HG03066 (cell line): Measurements from ENCODE around the gene RGS16.
A peak's percentile ranks its signal among the peaks of the same experiment; 100 is the strongest.

Experiments used
- ATAC-seq: cut with Tn5 transposase; IDR thresholded peaks from one replicate; pipeline ENCODE4 v1.9.1; 2021; ENCODE audit warnings: low read depth; ENCODE audit not compliant: unreplicated experiment

Gene RGS16

DNA sequence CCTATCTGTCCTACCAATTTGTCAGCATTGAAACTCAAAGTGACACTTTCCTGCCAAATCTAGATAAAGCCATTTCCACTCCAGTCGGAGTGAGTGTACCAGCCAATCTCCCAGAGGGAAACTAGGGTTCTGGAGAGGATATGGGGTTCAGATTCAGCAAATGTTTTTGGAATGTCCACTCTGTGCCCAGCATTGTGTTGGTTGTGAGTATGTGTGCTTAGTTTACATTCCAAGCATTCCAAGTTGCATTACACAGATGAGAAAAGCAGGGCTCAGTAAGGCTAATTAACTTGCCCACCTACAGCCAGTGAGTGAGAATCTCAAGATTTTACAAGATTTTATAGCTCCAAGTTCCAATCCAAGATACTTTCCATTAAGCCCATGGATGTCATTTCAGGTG is 26.4 kb upstream of the RGS16 start:
- ATAC-seq = no peak

DNA sequence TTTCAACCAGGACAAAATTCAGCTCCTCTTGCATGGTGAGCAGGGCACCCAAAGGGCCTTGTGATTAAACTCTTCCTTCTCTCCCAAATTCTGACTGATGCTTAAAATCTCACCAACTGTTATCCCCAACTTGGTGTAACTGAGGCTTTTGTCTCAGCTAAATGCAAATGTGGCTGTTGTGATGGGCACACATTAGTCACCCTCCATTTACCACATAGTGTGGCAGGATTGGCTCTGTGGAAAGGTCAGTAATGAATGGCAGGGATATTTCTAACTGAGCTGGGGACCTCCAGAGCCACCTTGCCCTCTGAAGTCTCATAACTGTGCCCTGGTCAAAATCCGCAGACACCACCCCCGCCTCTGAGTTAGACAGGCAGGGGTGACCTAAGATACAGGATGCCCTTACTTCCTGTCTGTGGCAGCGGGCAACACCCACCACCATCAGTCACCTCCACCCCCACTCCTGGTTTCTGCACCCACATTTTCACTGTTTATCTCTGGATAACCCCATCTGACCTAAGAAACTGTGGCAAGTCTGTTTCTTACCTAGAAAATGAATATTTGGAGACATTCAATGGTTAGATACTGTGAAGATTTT is 25.4 kb upstream of the RGS16 start:
- ATAC-seq = no peak

DNA sequence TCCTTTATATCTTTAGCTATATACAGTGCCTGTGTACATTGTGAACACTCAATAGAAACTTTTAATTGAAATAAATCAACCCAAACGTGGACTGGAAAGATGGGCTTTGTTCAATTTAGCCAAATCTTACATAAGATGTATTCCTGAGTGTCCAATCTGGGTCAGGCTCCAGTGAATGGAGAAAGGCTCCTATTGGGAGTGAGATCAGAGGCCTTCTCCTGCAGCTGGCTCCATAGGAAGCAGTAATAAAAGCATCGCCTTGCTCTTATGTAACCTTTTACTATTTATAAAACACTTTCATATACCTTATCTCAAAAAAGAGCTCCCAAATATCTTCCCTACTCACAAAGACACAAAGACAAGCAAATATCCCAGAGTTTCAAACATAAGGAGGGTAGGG is 24.9 kb upstream of the RGS16 start:
- ATAC-seq = no peak

DNA sequence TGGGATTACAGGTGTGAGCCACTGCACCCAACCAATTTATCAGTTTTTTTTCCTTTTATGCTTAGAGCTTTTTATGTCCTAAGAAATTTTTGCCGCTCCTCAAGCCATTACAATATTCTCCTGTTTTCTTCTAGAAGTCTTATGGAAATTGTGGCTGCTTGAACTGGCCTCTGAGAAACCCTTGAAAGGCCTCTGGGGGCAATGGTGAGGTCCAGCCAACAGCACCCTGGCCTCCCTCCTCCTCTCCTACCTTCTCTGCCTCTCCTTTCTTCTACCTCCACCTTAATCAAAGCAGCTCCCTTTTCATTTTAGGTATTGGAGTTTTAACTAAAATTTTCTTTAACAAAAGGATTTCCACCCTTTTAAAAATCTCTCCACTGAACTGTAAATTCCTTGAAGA is 24.5 kb upstream of the RGS16 start:
- ATAC-seq = no peak

DNA sequence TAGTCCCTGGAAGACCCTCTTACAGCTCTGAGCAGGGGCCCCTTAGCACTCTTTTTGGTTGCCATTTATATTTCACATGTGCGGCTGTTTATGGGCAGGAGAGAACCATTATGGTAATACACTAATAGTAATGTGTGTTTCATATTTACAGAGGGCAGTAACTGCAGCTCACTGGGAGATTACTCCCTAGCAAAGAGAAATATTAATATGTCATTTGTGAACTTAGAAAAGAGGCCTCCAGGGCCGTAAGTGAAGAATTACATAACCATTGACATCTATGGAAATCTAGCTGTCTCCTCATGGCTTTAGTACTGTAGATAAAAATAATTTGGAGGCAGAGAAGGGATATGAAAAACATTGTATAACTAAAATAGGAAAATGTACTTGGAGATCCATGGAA is 23.4 kb upstream of the RGS16 start:
- ATAC-seq = no peak

DNA sequence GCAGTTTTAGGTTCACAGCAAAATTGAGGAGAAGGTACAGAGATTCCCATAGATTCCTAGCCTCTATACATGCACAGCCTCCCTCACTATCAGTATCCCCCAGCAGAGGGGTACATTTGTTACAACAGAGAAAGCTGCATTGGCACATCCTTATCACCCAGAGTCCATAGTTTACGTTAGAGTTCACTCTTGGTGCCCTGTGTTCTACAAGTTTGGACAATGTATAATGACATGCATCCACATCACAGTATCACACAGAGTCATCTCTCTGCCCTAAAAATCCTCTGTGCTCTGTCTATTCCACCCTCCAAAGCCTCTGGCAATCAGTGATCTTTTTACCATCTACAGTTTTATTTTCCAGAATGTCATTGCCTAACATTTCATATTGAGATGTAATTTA is 22.3 kb upstream of the RGS16 start:
- ATAC-seq = no peak

DNA sequence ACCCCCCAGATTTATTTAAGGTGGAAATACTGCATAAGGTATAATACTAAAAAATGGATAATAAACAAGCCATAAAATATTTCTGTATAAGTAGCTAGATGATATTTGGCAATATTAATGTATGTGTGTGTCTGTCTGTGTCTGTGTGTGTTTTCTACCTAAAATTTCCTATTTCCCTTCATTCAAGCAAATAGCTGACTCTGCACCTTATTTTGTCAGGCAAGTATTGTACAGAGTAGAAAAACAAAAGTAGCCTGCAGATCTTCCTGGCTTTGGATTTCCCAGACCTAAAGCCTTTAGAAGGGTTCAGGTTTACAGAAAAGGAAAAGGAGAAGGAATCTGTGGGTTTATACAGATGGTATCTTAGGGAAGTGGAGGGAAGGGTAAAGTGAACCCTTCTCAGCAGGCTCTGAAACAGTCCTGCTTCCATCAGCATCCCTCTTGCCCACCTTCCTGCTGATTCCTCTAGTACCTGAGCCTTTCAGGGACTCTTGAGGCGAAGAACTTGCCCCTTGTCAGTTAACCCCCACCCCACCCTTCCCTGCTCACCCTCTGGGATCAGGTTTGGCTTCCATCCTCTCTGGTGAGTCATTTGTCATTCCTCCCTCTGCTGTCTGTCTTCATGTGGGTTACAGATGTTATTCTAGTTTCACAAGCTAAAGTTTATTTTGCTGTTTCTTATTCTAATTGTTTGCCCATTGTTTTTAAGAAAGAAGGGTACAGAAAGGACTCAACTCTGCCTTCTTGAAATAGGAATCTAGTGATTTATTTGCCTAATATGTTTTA is 21.7 kb upstream of the RGS16 start:
- no peak for ATAC-seq

DNA sequence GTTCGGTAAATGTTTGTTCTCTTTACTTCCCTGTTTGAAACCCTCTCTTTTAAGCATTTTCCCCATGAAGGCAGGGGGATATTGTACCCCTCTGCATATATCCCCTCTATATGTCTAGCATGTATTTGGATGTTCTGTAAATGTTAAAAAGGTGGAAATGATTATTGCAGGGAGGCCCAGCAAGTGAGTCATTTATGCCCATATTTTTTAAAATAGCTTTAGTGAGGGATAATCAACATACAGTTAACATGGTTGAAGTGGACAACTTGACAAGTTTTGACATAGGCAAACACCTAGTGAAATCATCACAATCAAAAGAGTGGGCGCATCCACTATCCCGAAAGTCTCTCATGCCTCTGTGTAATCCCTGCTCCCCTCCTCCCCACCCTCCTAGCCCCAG is 20.8 kb upstream of the RGS16 start:
- no peak for ATAC-seq

DNA sequence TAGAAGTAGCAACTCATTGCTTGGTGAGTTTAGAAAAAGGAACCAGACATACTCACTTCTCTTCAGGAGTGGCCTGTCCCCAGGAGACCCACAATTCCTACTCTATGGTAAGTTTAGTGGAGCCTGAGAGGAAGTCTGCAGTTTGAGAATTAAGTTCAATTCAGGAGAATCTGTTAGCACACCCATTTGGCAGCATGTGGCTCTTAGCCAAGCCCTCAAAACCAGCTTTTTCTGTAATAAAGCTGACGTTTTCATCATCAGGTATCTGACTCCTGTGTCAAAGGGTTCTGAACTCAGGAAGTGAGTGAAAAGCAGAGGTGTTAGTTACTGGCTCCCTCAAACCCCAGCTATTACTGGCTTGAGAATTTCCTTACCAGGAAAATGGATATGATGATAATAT is 20.4 kb upstream of the RGS16 start:
- ATAC-seq = no peak

DNA sequence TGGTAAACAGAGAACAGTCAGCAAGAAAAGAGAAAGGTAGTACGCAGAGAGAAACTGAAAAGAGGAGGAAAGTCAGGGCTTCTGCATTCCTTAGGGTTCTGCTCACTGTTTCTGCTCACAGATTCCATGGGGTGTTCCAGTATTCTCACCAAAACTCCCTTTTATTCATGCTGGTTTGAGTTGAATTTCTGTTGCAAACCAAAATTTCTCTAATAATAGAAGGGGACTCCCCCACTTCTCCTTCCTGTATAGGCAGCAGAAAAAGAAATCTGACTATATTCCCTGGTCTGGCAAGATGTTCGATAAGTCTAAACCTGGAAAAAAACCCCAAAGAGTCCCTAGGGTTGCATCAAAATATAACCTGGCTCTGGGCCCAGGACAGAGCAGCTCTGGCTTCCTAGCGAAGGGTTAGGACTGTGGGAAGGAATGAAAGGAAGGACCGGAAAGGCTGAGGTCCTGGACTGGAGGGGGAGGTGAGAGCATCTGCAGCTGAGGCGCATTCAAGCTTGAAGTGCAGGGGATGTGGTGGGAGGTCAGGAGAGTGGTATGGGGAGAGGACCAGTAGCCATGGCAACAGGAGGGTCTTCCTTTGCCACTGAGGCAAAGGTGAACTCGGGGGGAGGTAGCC is 18.8 kb upstream of the RGS16 start:
- peak; percentile 52 for ATAC-seq

DNA sequence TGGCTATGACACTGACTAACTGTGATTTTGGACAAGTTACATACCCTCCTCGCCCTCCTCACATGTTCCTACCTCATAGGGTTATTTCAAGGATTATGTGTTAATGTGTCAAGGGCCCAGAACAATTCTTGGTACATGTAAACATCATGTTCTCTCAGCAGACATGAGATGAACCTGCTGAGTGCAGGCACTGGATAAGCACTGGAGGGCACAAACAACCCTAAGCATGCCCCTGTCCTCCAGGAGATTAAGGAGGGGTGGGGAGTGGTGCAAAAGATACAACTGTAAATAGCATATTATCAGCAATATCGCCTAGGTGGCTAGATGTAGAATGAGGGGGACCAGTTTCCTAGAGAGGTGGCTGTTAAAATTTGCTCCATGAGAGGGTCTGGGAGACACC is 17.7 kb upstream of the RGS16 start:
- ATAC-seq = no peak

DNA sequence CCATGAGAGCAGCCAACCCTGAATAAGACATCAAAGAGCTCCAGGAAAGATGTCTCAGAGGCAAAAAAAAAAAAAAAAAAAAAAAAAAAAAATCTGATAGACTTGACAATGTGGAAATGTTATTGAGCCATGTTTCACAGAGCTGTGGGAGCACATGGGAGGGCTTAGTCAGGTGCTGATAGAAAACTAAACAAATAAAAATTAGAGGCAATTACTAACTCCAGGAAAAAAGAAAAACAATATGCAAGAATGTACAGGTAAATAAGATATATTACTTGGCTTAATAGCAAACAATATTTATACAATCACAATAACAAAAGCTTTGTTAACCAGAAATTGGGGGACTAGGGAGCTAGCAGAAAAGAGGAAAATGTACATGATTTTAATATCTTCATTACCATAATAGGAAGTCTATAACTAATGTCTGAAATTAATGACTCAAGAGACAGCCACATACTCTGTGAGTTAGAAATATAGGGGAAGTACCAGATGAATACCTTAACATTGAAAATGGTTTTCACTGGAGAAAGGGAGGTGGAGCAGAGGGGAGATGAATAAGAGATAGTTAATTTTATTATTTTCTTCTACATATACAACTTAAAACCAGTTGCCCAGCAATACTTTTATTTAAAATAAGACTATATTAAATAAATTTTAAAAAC is 16.9 kb upstream of the RGS16 start:
- no peak for ATAC-seq

DNA sequence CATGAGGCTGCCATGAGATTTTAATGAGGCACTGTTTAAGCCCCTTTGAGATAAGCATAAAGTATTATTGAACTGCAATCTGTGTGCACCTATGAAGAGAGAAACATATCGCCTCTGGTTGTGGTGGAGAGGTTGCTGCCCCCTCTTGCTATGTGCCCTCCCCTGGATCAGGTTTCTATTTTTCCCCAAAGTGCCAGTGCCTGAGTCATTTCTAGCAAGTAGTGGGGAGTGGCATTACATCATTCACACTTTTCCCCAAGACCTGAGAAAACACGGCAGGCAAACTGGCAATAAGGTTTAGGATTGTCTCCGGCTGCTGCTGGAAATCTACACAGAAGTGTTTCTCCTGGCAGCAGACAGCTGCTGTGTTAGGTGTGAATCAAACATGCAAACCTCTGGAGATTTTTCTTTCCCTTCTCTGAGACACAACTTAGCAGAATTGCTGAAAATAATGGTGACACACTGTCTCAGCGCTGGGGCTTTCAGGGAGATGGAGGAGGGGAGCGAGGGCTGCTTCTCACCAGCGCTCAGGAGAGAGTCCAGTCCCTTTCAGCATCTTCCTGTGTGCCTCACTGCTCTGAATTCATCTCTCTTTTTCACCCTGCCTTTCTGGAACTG is 13.7 kb upstream of the RGS16 start:
- ATAC-seq = no peak

DNA sequence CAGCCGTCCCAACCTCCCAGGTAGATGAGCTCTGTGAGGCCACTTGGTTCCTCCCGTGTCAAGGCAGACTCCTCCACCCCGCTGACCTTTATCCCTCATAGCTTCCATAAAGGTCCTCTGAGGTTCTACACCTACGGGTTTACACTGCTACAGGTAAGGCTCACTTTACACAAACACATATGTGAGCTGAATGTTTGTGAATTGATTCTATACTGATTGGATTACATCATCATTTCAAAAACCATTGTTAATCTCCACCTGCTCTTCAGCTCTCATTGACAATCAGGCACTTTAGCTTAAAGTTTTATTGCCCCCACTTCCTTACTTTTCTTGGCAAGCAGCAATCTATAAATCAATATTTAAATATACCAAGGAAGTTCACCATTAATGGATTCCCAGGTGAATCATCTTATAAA is 12.8 kb upstream of the RGS16 start:
- ATAC-seq = no peak

DNA sequence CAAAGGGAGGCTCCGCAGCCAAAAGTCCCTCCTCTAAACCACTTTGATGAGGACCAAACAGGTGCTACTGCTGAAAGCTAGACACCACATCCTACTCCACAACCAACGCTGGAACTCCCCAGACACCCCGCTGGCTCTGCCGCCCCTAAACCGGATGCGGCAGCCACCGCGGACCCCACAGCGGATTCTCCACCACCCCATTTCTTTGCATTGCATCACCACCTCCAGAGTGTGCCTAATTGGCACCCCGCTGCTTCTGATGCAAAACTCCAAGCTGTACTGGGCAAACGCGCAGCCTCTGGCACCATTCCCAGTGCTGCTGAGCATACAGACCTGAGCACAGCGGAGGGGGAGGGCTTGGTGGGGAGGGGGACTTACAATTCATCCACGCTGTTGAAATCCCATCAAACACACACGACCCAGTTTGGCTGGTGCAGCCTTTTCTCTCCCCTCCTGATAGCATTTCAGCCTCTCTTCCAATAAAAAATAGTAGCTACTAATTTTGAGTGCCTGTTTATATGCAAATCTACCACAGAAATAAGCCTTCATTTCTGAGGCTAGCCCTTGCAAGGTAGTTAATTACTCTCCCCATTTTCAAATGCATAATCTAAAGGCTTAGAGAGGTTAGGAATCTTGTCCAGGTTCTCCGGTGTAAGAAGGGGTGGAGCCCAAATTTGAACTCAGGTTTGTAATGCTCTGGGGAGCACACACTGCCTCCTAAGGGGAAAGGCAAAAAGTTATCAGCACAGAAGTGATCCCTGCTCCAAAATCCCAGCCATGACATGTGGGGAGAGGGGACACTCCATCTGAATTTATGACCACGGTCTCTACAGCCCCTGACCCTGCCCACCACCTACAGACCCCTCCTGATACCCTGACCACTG is 12.2 kb upstream of the RGS16 start:
- peak; percentile 51 for ATAC-seq

DNA sequence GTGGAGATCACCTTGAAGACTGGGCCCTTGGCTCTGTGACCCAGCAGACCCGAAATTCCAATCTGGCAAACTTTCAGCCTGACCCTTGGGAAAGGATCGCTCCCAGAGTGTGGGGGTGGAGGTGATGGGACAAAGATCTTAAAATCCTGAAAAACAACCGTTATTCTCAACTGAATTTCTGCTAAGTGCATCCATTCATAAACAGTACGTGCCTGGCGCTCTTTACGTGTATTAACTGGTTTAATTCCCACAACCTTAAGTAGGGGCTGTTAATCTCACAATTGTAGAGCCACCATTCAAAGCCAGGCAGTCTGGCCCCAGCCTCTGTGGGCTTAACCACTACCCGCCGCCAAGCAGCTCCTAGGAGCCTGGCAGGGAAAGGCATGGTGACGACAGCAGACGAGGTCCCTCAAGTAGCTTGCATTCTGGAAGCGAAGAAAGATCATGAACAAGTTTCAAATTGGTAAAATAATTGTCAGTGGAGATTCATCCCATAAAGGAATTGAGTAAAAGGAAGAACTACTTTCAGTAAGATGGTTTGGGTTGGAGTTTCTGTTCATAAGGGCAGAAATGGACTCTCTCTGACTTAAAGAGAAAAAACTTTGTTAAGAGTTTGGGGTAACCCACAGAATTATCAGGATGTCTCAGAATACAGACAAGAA is 11.4 kb upstream of the RGS16 start:
- no peak for ATAC-seq

DNA sequence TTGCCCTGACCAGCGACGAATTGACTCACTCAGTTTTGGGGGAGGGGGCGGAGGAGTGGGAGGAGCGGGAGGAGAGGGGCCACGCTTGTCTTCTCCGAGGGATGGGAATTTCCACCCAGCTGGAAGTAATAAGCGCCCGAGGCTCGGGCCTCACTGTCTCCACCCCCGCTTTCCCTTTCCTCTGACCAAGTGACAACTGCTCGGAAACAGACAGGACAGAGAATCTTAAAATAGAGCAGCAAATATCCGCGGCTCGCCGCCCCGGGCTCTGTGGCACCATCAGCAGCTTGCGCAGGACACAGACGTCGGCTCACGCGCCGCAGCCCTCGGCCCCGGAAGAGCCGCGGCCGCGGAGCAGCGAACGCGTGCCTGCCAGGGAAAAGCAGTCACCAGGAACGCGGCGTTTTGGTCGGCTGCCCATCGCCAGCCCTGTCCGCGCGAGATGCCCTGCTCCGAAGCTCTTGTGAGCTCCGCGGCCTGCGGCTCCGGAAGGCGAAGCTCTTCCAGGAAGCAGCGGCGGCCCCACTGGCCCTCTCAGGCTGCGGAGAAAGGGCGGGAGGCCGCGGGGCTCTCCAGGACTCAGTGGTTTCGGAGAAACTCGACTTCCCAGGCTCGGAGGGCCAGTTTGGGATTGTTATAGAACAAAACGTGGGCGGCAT is 10.7 kb upstream of the RGS16 start:
- ATAC-seq = peak; percentile 45

DNA sequence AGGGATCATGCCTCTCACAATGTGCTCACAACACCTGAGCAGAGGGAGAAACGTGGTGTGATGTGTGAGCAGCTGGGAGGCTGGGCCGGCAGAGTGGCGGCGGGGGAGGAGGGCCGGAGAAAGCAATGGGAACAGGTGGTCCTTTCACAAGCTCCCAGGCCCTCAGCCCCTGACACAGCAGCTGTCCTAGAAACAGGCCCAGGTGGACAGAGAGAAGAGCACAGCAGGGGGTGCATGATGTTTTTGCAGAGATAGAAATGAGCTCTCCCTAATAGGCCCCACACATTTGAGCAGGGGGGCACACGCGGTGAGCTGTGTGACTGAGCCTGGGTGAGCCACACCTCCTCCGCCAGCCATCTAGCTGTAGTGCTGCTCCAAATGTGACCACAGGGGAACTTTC is 7.6 kb upstream of the RGS16 start:
- no peak for ATAC-seq

DNA sequence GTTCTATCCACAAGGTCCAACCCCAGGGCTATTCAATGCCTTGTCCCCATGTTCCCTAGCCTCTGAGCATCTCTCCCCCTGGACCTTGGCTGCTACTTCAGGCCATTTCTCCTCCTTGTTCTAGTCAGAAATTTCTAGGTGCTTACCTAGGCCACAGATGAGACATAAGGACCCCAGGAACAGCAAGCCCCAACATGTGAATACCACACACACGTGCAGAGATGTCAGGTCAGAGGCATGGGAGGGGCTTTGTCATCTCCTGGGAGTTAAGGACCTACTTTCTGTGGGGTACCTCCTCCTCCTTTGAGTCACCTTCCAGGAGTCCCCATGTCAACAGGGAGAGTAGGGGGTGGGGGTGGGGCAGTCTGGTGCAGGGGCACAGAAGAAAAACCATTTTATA is 7.1 kb upstream of the RGS16 start:
- no peak for ATAC-seq
